DMS153 treated with DMSO at 0.1 percent for 48 hours (cell line): Measurements from ENCODE around the gene LILRB2.
"Not testable (repeated sequence)": the region's sequence is repeated elsewhere in the genome, so short reads cannot be mapped to it uniquely, and the experiment has no call there.

ENCODE experiments used
- DNase-seq: peaks from one replicate; lab custom pipeline; 2025; ENCODE audit not compliant: unreplicated experiment; lab: John Stamatoyannopoulos, UW

Gene LILRB2

DNA sequence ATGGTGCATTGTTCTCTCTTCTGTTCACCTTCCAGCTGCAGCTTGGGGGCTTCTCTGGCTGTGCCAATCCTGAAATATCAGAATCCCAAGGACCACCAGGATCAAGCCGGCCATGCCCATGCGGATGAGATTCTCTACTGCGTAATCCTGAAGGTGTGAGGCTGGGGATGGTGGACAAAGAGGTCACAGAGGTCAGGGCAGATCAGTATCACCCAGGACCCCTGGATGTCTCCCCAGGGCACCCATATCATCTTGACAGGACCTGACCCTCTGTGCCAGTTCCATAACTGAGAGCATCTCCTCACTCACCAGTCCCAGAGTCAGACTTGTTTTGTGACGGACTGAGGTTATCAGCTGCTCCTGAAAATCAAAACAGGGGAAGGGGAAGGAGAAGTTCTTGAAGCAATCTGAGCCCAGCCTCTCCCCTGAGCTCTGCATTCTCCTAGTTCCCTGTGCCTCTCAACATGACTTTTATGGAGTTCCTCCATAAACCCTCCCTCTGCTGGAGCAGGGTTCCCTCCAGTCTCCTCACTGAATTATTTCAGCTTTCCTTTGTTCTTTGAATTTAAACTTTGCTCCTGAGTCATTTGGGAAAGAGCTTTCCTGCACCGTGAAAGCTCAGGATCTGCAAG, 26.6 kb upstream of the LILRB2 start:
- DNase-seq, result no peak

- no peak for DNase-seq
These were observed 24.2 kb upstream of the LILRB2 start for GRCh38 chr19:54305141-54305540.

DNA sequence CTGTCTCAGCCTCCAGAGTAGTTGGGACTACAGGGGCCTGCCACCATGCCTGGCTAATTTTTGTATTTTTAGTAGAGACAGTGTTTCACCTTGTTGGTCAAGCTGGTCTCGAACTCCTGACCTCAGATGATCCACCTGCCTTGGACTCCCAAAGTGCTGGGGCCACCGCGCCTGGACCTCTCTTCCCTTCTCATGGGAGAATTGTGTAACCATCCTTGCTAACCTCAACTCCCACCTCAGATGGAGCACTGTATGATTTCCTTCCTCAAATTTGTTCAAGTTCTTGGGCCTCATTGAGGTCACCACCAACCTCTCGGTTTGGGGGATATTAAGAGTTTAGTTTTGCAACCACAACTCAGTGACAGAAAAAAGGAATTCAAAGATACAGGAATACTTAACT, 21.3 kb upstream of the LILRB2 start:
- no peak for DNase-seq

DNA sequence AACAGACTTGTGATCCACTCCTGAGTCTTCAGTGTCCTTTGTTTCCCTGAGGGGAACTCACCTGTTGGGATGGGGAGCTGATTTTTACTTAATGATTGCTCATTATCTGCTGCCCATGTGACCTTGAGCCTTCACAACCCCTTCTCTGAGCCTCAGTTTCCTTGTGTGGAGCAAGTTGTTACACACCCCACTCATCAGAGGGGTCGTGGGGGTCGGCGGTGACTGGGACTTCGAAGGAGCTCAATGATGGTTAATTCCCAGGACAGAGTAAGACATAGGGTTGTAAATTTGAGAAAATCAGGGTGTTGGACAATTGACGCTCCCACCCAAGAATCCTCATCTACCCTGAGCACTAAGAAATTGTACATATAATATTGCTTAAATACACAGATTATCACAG, 18.6 kb upstream of the LILRB2 start:
- no peak for DNase-seq

- DNase-seq, result no peak
These were observed 18.2 kb upstream of the LILRB2 start for GRCh38 chr19:54299126-54299498.

DNA sequence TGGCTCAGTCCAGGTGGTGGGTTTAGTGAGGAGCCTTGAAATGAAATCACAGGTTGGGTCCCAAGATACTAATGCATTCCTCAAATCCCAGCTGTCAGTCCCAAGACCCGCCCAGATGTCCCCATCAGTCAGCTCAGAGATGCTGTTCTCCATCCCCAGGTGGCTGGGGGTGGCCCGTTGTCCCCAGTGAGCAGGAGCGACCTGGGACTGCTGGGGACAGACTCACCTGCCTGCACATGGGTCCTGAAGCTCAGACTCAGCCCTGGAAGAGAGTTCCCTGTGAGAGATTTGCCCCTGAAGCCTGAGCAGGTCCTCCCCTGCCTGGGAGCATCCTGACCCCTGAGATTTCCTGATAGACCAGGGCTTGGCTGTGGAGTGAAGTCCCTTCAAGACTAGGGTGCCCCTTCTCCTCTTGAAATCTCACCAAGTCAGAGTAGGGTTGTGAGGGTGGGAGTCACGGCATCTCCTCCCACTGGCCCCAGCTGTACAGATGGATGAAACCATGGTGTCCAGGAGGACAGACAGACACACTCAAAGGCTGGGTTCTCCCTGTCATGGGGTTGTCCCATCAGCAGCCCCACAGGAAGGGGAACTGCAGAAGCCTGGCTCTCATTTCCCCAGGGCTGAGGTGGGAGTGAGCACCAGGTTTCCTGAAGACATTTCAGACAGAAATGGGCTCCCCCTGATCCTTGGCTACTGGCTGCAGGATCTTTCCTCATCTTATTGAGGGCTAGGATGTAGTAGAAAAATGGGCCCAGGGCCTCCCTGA, 17.6 kb upstream of the LILRB2 start:
- DNase-seq, result no peak

- no peak for DNase-seq
These were observed 16.9 kb upstream of the LILRB2 start for GRCh38 chr19:54297759-54298305.

DNA sequence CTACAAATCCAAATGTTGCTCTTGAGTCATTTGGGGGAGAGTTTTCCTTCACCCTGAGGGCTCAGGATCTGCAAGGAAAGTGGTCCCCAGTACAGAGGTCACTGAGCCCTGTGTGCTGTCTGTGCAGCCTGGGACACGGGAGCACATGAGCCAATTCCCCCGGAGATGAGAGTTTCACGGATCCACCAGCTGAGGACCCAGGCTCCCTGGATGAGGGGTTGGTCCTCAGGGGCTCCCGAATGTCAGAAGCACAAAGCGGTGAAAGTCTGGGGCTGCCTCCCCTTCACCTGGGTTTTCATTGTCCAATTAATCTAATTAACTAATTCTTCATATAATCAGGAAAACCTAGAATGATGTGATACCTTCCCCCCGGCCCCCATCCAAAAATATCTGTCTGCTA, 13.6 kb upstream of the LILRB2 start:
- no peak for DNase-seq

- DNase-seq, result not testable (repeated sequence)
These were observed 8.2 kb upstream of the LILRB2 start for GRCh38 chr19:54289160-54289559.

DNA sequence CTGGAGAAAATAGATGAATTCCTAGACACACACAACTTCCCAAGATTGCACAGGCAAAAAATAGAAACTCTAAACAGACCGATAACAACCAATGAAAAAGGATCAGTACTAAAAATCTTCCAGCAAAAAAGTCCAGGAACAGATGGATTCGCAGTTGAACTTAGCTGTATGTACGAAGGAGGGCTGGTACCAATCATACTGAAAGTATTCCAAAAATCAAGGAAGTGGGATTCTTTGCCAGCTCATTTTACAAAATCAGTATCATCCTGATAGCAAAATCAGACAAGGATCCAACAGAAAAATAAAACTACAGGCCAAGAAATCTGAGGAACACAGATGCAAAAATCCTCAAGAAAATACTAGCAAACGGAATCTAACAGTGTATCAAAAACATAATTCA, 6.5 kb upstream of the LILRB2 start:
- DNase-seq, result no peak

DNA sequence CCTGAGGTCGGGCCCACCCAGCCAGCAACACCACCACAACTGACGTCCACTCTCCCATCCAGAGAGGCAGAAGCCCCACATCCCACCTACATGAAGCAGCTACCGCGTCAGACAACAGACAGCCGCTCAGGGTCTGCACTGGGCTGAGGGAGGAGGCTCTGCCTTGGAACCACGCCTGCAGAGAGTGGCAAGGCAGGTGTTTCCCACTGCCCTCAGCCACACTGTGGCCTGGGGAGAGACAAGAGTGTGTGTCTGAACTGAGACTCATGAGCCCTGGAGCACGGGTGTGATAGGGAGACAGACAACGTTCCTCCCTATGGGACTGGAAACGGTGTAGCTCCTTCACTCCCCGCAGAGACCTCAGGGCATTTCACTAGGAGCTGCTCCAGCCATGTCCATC, 5.4 kb upstream of the LILRB2 start:
- DNase-seq, result not testable (repeated sequence)

DNA sequence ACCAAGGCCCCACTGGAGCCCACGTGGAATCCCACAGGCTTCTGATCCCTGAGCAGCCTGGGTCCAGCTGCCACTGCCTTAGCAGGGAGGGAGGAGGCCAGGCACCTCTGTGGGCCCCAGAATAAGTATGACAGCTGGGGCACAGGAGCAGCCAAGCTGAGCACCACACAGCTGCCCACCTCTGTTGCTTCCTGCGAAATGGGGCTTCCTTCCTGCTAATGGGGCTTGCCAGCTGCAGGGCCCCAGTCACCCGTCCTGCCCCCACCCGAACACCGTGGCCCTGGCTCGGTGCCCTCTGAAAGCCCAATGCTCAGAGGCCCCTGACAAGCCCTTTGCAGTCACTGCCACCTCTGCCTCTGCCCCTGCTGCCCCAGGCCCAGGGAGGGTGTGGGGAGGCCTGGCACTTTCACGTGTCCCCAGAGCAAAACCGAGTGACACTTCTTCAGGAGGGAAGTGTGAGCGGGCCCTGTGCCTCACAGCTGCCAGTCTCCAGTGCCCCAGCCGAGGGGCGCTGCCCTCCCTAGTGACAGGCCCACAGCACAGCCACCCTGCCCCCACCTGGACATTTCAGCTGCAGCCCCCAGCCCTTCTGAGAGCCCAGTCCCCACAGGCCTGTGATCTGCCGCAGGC, 4.6 kb upstream of the LILRB2 start:
- DNase-seq, result not testable (repeated sequence)

DNA sequence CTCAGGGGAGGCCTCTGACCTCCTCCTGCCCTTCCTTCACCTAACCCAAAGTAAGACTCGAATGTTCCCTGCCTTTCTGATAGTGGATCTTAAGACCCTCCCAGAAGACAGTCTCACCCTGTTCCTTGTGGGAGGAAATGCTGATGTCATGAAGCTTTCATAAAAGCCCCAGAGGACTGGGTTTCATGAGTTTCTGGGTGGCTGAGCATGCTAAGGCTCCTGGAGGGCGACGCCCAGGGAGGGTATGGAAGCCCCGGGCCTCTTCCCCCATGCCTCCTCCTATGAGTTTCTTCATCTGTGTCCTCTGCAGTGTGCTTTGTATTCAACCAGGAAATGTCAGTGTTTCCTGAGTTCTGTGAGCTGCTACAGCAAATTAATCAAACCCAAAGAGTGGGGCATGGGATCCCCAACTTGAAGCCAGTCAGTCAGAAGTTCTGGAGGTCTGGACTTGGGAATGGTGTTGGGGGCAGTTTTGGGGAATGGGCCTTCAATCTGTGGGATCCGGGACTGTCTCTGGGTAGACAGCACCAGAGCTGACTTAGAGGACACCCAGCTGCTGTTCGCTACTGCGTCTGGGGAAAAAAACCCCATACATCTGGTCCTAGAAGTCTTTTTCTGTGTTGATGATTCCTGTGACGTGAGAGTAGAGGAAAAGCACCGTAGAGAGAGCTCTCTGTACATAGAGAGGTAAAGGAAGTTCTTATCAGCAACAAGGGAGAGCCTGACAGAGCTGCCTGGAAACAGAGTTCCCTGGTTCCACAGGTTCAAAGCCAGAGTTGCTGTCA, 2.0 kb upstream of the LILRB2 start:
- no peak for DNase-seq

- not testable (repeated sequence) for DNase-seq
These were observed 792 bp upstream of the LILRB2 start for GRCh38 chr19:54281729-54282075.

GRCh38 chr19:54280441-54280840, 469 bp downstream of the LILRB2 start:
- DNase-seq, result not testable (repeated sequence)

GRCh38 chr19:54280025-54280424, 885 bp downstream of the LILRB2 start:
- DNase-seq, result not testable (repeated sequence)

GRCh38 chr19:54279406-54279962, 1.4 kb downstream of the LILRB2 start:
- DNase-seq, result no peak

- not testable (repeated sequence) for DNase-seq
These were observed 2.2 kb downstream of the LILRB2 start for GRCh38 chr19:54278571-54279195.

GRCh38 chr19:54278056-54278455, 2.9 kb downstream of the LILRB2 start:
- not testable (repeated sequence) for DNase-seq

DNA sequence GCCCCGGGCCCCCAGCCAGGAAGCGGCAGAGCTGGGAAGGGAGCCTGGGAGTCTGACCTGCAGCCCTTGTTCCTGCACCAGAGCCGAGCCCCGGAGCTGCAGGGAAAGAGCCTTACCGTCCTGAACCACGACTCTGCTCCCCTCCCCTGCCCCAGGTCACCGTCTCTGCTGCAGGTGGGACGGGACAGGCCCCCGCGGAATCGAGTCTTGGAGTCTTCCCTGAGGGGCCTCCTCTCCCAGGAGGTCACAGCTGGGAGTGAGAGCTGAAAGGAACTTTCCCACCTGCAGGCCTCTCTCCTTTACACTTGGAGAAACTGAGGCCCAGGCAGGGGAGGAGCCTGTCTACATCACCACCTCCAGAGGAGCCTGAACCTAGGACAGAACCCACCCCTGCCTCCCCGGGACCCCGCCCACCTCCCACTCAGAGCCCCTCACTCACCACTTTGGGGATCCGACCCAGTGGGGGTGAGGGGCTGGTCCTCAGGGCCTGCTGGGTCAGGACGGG, 3.7 kb downstream of the LILRB2 start:
- DNase-seq, result not testable (repeated sequence)
